Measurements from ENCODE around the gene AGTR2.

GRCh38 chrX:116194649-116195048 is 24.1 kb downstream of the AGTR2 start:
- TF ChIP-seq CTCF (tag by site-specific recombination; IDR thresholded peaks at IDR 0.05) = no peak
- TF ChIP-seq ZBTB21 (tag by site-specific recombination; IDR thresholded peaks at IDR 0.05) = no peak
- no peak for TF ChIP-seq MZF1 (tag by site-specific recombination; IDR thresholded peaks at IDR 0.05; ENCODE audit: borderline replicate concordance)
- no peak for TF ChIP-seq ZNF16 (tag by site-specific recombination; IDR thresholded peaks at IDR 0.05; ENCODE audit: low read depth)
- TF ChIP-seq IKZF3 (tag by site-specific recombination; IDR thresholded peaks at IDR 0.05) = no peak
- no peak for TF ChIP-seq ZNF449 (tag by site-specific recombination; IDR thresholded peaks at IDR 0.05)
- TF ChIP-seq ZNF580 (tag by site-specific recombination; IDR thresholded peaks at IDR 0.05) = no peak
